ENCODE results near the gene FBXL14. TPM values are rescaled to one million over a fixed set of nuclear protein-coding genes. Genes with fewer than 3 reads are reported as not detected.

Gene FBXL14
- total RNA-seq, 4 donors from 2014 or later = 10.9 to 16.4 (median 13.1) TPM

GRCh38 chr12:1517007-1517406, 77.4 kb downstream of the FBXL14 start:
- no peak for TF ChIP-seq POLR2AphosphoS5 (IDR thresholded peaks at IDR 0.05)
- peak in 1 of 4 experiments; percentile 27 for TF ChIP-seq CTCF (IDR thresholded peaks at IDR 0.05)
- no peak for TF ChIP-seq POLR2A (IDR thresholded peaks at IDR 0.05)
- TF ChIP-seq EP300 (IDR thresholded peaks at IDR 0.05) = no peak
- Histone ChIP-seq H3K27me3 (peaks cover 25% of the 10 kb centered on the region), H3K4me3 (no peak overlapping the region), H3K36me3 (no peaks in the 10 kb centered on the region), H3K27ac (no peak overlapping the region), H3K4me1 (peaks cover 0 to 11% (median 0%) of the 10 kb centered on the region in 3 donors), H3K9me3 (peaks cover 0 to 8% (median 0%) of the 10 kb centered on the region in 3 donors)
- no peak for ATAC-seq
- 10% methylated on average over 1 of the region's 2 CpGs; no CpG with 5 or more reads in 1 of the 2 donors for WGBS, 2 donors (ENCODE audit: low coverage in 1 of 2)

Other genes starting within 250 kb of the FBXL14 start
- gene WNT5B, start 34.6 kb upstream of the FBXL14 start, total RNA-seq = 10 to 100 TPM in 3 of 4 donors, 1 to 10 TPM in 1; 9.4 to 76.5 (median 26.3) TPM
- 10 to 100 TPM; 26.6 to 37.9 (median 33.4) TPM for gene ADIPOR2, start 96.5 kb upstream of the FBXL14 start, total RNA-seq
- gene LRTM2, start 226.0 kb upstream of the FBXL14 start, total RNA-seq = not detected

All from gastroesophageal sphincter (tissue), 4 donors.